Kidney (tissue), 14 donors: ENCODE results near the gene IDUA. TPM values are rescaled to one million over a fixed set of nuclear protein-coding genes. Genes with fewer than 3 reads are reported as not detected.

Source experiments
- DNase-seq, 5 donors: peaks; one replicate each; pipeline ENCODE4 v3.0.0-alpha.2; 2013 to 2020
- FAIRE-seq: peaks from 2 replicates; lab custom pipeline; 2012; peaks lifted over from hg19 to GRCh38; lab: Jason Lieb, UNC
- H3K27ac ChIP-seq, 2 donors: one replicate each; pipeline ENCODE4 v1.7.0; 2013; ENCODE audit warnings: low read depth in 2 of 2, low read length in 2 of 2, inconsistent platforms in 1 of 2
- H3K27me3 ChIP-seq: one replicate; pipeline ENCODE4 v1.7.1; 2013; ENCODE audit warnings: low read length, inconsistent platforms; ENCODE audit not compliant: control insufficient read depth, insufficient read depth
- H3K36me3 ChIP-seq, 3 donors: one replicate each; pipeline versions ENCODE4 v1.7.0 to v1.7.1; 2013; ENCODE audit warnings: low read length in 3 of 3, control low read depth in 1 of 3, inconsistent platforms in 1 of 3; ENCODE audit not compliant: insufficient read depth in 3 of 3, control insufficient read depth in 2 of 3
- H3K4me1 ChIP-seq, 3 donors: one replicate each; pipeline versions ENCODE4 v1.7.0 to v1.7.1; 2013; ENCODE audit warnings: low read length in 3 of 3, inconsistent platforms in 1 of 3, low read depth in 1 of 3; ENCODE audit not compliant: control insufficient read depth in 2 of 3, insufficient read depth in 2 of 3
- H3K4me3 ChIP-seq, 3 donors: one replicate each; pipeline versions ENCODE4 v1.7.0 to v1.8.1; 2013; ENCODE audit warnings: low read length in 3 of 3, control low read depth in 1 of 3, inconsistent platforms in 1 of 3
- H3K9ac ChIP-seq, 3 donors: one replicate each; pipeline versions ENCODE4 v1.7.0 to v1.7.1; 2013; ENCODE audit warnings: low read length in 3 of 3, control low read depth in 1 of 3, inconsistent platforms in 1 of 3
- H3K9me3 ChIP-seq, 3 donors: one replicate each; pipeline versions ENCODE4 v1.7.0 to v1.7.1; 2013; ENCODE audit warnings: low read length in 3 of 3, control low read depth in 1 of 3, inconsistent platforms in 1 of 3; ENCODE audit not compliant: control insufficient read depth in 2 of 3, insufficient read depth in 1 of 3
- CTCF ChIP-seq: IDR thresholded peaks from 3 replicates; pipeline ENCODE4 v1.5.1; 2012; ENCODE audit warnings: mild to moderate bottlenecking, moderate library complexity, borderline replicate concordance; ENCODE audit not compliant: insufficient read depth; ENCODE audit errors: extremely low read depth
- intact Hi-C: fragments of 100-400 bp; cut with DNase I; formaldehyde crosslinking; loops from one replicate; pipeline ENCODE4 v1.11.1; 2022
- polyA plus RNA-seq: library from polyadenylated mRNA; stranded (reverse); fragments of 350-450 nt; fragmentation: Illumina TruSeq; extraction: RNeasy Lipid Tissue Mini Kit (QIAGEN cat#74804); gene quantifications from one replicate; pipeline ENCODE4 v1.2.3, GENCODE V29; 2014; ENCODE audit warnings: low read depth, low replicate concordance; ENCODE audit not compliant: insufficient read depth
- total RNA-seq: library from RNA; stranded (reverse); fragmentation: NEBNext Ultra II Directional; extraction: Animal tissue kit (Norgen Biotek cat#: 25700); gene quantifications from one replicate; pipeline ENCODE4 v1.2.1, GENCODE V29; 2021
- donor health status: control.
- donor health status: control.
- donor health status: control.
- donor health status: control.
- donor health status: control.
- donor health status: DM: yes; HTN: yes; CAD: no.
- donor health status: Normal renal cell carcinoma (clear cell type).

The IDUA gene
- total and polyA plus RNA-seq, 2 donors from 2014 or later: 11.9 to 58.5 TPM

GRCh38 chr4:1023895-1024740, 37.3 kb downstream of the IDUA start:
- TF ChIP-seq CTCF: no peak
- no peaks in the 10 kb centered on the region for H3K27me3 ChIP-seq
- FAIRE-seq (no peak), DNase-seq (no peak)
- H3K4me1 ChIP-seq: peaks cover 0 to 4% (median 0%) of the 10 kb centered on the region in 3 donors
- no peak overlapping the region for H3K9ac ChIP-seq
- no peak overlapping the region for H3K4me3 ChIP-seq
- no peaks in the 10 kb centered on the region for H3K9me3 ChIP-seq
- no peak overlapping the region for H3K27ac ChIP-seq
- peaks cover 9 to 10% (median 9%) of the 10 kb centered on the region in 3 donors for H3K36me3 ChIP-seq
- intact Hi-C loops: no loop called here

- DNase-seq (no peak), FAIRE-seq (no peak)
- Histone ChIP-seq H3K36me3 (peaks cover 9 to 10% (median 9%) of the 10 kb centered on the region in 3 donors), H3K4me1 (peaks cover 0 to 4% (median 0%) of the 10 kb centered on the region in 3 donors), H3K9me3 (no peaks in the 10 kb centered on the region), H3K4me3 (no peak overlapping the region), H3K27me3 (no peaks in the 10 kb centered on the region), H3K9ac (no peak overlapping the region), H3K27ac (no peak overlapping the region)
- intact Hi-C loops: no loop called here
- TF ChIP-seq CTCF: no peak
These were observed 38.2 kb downstream of the IDUA start for GRCh38 chr4:1024882-1025545.

GRCh38 chr4:1026115-1026514, 39.3 kb downstream of the IDUA start:
- TF ChIP-seq CTCF: no peak
- Histone ChIP-seq H3K9me3 (no peaks in the 10 kb centered on the region), H3K36me3 (peaks cover 9 to 10% (median 9%) of the 10 kb centered on the region in 3 donors), H3K27me3 (no peaks in the 10 kb centered on the region), H3K9ac (no peak overlapping the region), H3K4me1 (peaks cover 0 to 4% (median 0%) of the 10 kb centered on the region in 3 donors), H3K27ac (no peak overlapping the region), H3K4me3 (no peak overlapping the region)
- no peak for FAIRE-seq
- DNase-seq: no peak
- intact Hi-C loops: no loop called here
